Non-pigmented ciliary epithelial cell (primary cell): ENCODE measurements around the gene THAP7.
"Not testable (repeated sequence)": the region's sequence is repeated elsewhere in the genome, so short reads cannot be mapped to it uniquely, and the experiment has no call there.

ENCODE experiments used
- DNase-seq: peaks from one replicate; pipeline ENCODE4 v3.0.0-alpha.2; 2010; ENCODE audit warnings: low read depth

THAP7 gene

GRCh38 chr22:20978419-20978818 lies 23.5 kb downstream of the THAP7 start:
- no peak for DNase-seq

- DNase-seq, result no peak
Observed at GRCh38 chr22:20977516-20978170, 24.3 kb downstream of the THAP7 start.

- no peak for DNase-seq
Observed at GRCh38 chr22:20977019-20977418, 24.9 kb downstream of the THAP7 start.

GRCh38 chr22:20976291-20976877 lies 25.5 kb downstream of the THAP7 start:
- no peak for DNase-seq

GRCh38 chr22:20975541-20976290 lies 26.2 kb downstream of the THAP7 start:
- no peak for DNase-seq

- no peak for DNase-seq
Observed at GRCh38 chr22:20974336-20974955, 27.5 kb downstream of the THAP7 start.

- DNase-seq, result no peak
Observed at GRCh38 chr22:20973634-20974286, 28.2 kb downstream of the THAP7 start.

- DNase-seq, result no peak
Observed at GRCh38 chr22:20972933-20973577, 28.9 kb downstream of the THAP7 start.

- DNase-seq, result not testable (repeated sequence)
Observed at GRCh38 chr22:20972014-20972694, 29.8 kb downstream of the THAP7 start.

- no peak for DNase-seq
Observed at GRCh38 chr22:20970939-20971657, 30.8 kb downstream of the THAP7 start.

- no peak for DNase-seq
Observed at GRCh38 chr22:20968281-20968977, 33.5 kb downstream of the THAP7 start.

GRCh38 chr22:20967697-20968211 lies 34.2 kb downstream of the THAP7 start:
- no peak for DNase-seq

- DNase-seq, result no peak
Observed at GRCh38 chr22:20966883-20967696, 34.8 kb downstream of the THAP7 start, which contains the start of gene AIFM3. TSS of gene AIFM3 (plus strand) at chr22:20967255. CDS start at chr22:20967945, 690 bp downstream.

GRCh38 chr22:20965888-20966855 lies 35.7 kb downstream of the THAP7 start:
- no peak for DNase-seq

GRCh38 chr22:20965104-20965887 lies 36.6 kb downstream of the THAP7 start:
- no peak for DNase-seq

GRCh38 chr22:20964799-20965103 lies 37.2 kb downstream of the THAP7 start:
- DNase-seq, result no peak
